Natural killer cell (primary cell): ENCODE measurements around the gene PIGV. TPM values are rescaled to one million over a fixed set of nuclear protein-coding genes. Genes with fewer than 3 reads are reported as not detected.

Experiments
- ATAC-seq, 3 donors: fragments of 150-1000 bp in 2 of 3; fragments of 200-7000 bp in 1 of 3; cut with Tn5 transposase; 1 replicate in 1 of 3; 2 replicates in 2 of 3; pipeline ENCODE4 v1.10.0; 2021; ENCODE audit warnings: mild to moderate bottlenecking in 2 of 3, moderate library complexity in 2 of 3
- DNase-seq, 2 donors: peaks; one replicate each; pipeline versions ENCODE4 v3.0.0 to v3.0.0-alpha.2; 2013 to 2021; ENCODE audit warnings: mixed read lengths in 1 of 2
- H3K27ac ChIP-seq: one replicate; pipeline ENCODE4 v1.5.1; 2013; ENCODE audit warnings: mild to moderate bottlenecking, low read length
- H3K27me3 ChIP-seq: one replicate; pipeline ENCODE4 v1.6.1; 2013; ENCODE audit warnings: low read length; ENCODE audit not compliant: control insufficient read depth, insufficient read depth
- H3K36me3 ChIP-seq: one replicate; pipeline ENCODE4 v1.6.1; 2013; ENCODE audit warnings: low read length; ENCODE audit not compliant: control insufficient read depth, insufficient read depth
- H3K4me1 ChIP-seq: one replicate; pipeline ENCODE4 v1.6.1; 2013; ENCODE audit warnings: low read length; ENCODE audit not compliant: control insufficient read depth, insufficient read depth
- H3K4me3 ChIP-seq: one replicate; pipeline ENCODE4 v1.5.1; 2013; ENCODE audit warnings: low read length
- H3K9me3 ChIP-seq: one replicate; pipeline ENCODE4 v1.6.1; 2013; ENCODE audit warnings: low read length; ENCODE audit not compliant: control insufficient read depth, insufficient read depth
- H3K27ac Mint-ChIP-seq, 2 donors: one replicate each; pipeline ENCODE4 v1.8.0; 2022; ENCODE audit warnings: mild to moderate bottlenecking in 2 of 2, mixed read lengths in 2 of 2, moderate library complexity in 1 of 2
- H3K27me3 Mint-ChIP-seq, 2 donors: one replicate each; pipeline ENCODE4 v1.8.0; 2022; ENCODE audit warnings: low read depth in 2 of 2, mixed read lengths in 2 of 2
- H3K36me3 Mint-ChIP-seq: one replicate; pipeline ENCODE4 v1.8.0; 2022; ENCODE audit warnings: mixed read lengths
- H3K4me1 Mint-ChIP-seq, 2 donors: one replicate each; pipeline ENCODE4 v1.8.0; 2022; ENCODE audit warnings: mixed read lengths in 2 of 2
- H3K4me3 Mint-ChIP-seq: one replicate; pipeline ENCODE4 v1.8.0; 2022; ENCODE audit warnings: mild to moderate bottlenecking, moderate library complexity, mixed read lengths
- H3K9me3 Mint-ChIP-seq, 2 donors: one replicate each; pipeline ENCODE4 v1.8.0; 2022; ENCODE audit warnings: mixed read lengths in 2 of 2
- WGBS: methylation state at CpG from one replicate; pipeline ENCODE4 v1.1.7; 2013; ENCODE audit warnings: missing lambda C conversion rate; ENCODE audit not compliant: insufficient coverage; 5-methylcytosine and 5-hydroxymethylcytosine counted together
- intact Hi-C: fragments of 100-400 bp; cut with micrococcal nuclease; formaldehyde crosslinking; loops from one replicate; pipeline ENCODE4 v1.14.2; 2022
- total RNA-seq, 4 donors: library from RNA; stranded (reverse); fragments of 120-200 nt in 1 of 4; gene quantifications; one replicate each; pipeline versions ENCODE4 v1.2.3 to v1.2.4, GENCODE V29; 2013 to 2022
- TF ChIP-seq, protein P1 (sequence below): fragments of 200-600 bp; IDR thresholded peaks from one replicate; pipeline ENCODE4 v1.8.0; 2022; ENCODE audit warnings: antibody characterized with exemption

PIGV gene
- total RNA-seq, 3 donors from 2014 or later (not counting 1 experiment from before 2014, with no cell fraction given): 23.1 to 35.2 (median 30.3) TPM

- H3K4me3 Mint-ChIP-seq: no peak overlapping the region
Observed at GRCh38 chr1:26750428-26750827, 37.3 kb upstream of the PIGV start.

GRCh38 chr1:26752519-26752918 lies 35.2 kb upstream of the PIGV start:
- Histone ChIP-seq H3K9me3 (no peaks in the 10 kb centered on the region), H3K4me3 (no peak overlapping the region), H3K36me3 (peaks cover 42% of the 10 kb centered on the region), H3K27me3 (no peaks in the 10 kb centered on the region), H3K27ac (no peak overlapping the region), H3K4me1 (peaks cover 38% of the 10 kb centered on the region)
- no peak overlapping the region for H3K4me3 Mint-ChIP-seq
- H3K27ac Mint-ChIP-seq: peak overlapping the region; percentile 57 to 74
- H3K36me3 Mint-ChIP-seq: no peaks in the 10 kb centered on the region
- no peaks in the 10 kb centered on the region for H3K27me3 Mint-ChIP-seq
- DNase-seq: no peak
- intact Hi-C loops: no loop called here
- TF ChIP-seq, protein P1, sequence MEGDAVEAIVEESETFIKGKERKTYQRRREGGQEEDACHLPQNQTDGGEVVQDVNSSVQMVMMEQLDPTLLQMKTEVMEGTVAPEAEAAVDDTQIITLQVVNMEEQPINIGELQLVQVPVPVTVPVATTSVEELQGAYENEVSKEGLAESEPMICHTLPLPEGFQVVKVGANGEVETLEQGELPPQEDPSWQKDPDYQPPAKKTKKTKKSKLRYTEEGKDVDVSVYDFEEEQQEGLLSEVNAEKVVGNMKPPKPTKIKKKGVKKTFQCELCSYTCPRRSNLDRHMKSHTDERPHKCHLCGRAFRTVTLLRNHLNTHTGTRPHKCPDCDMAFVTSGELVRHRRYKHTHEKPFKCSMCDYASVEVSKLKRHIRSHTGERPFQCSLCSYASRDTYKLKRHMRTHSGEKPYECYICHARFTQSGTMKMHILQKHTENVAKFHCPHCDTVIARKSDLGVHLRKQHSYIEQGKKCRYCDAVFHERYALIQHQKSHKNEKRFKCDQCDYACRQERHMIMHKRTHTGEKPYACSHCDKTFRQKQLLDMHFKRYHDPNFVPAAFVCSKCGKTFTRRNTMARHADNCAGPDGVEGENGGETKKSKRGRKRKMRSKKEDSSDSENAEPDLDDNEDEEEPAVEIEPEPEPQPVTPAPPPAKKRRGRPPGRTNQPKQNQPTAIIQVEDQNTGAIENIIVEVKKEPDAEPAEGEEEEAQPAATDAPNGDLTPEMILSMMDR: no peak
- 100% methylated on average over 2 of the region's 4 CpGs for WGBS
- ATAC-seq: no peak
- no peaks in the 10 kb centered on the region for H3K9me3 Mint-ChIP-seq
- H3K4me1 Mint-ChIP-seq: peaks cover 52 to 68% of the 10 kb centered on the region in 2 donors

More at GRCh38 chr1:26750428-26750827, 37.3 kb upstream of the PIGV start:
- TF ChIP-seq, protein P1: no peak
- WGBS: 100% methylated on average over 1 of the region's 1 CpG
- ATAC-seq (no peak), DNase-seq (no peak)
- no peaks in the 10 kb centered on the region for H3K27me3 Mint-ChIP-seq
- no peaks in the 10 kb centered on the region for H3K36me3 Mint-ChIP-seq
- H3K27ac Mint-ChIP-seq: peak overlapping the region; percentile 74 to 83
- no peak overlapping the region for H3K27ac ChIP-seq
- no peaks in the 10 kb centered on the region for H3K27me3 ChIP-seq
- no peaks in the 10 kb centered on the region for H3K9me3 Mint-ChIP-seq
- H3K4me1 ChIP-seq: peaks cover 36% of the 10 kb centered on the region
- H3K4me3 ChIP-seq: no peak overlapping the region
- H3K4me1 Mint-ChIP-seq: peaks cover 63 to 78% of the 10 kb centered on the region in 2 donors
- H3K9me3 ChIP-seq: no peaks in the 10 kb centered on the region
- peaks cover 55% of the 10 kb centered on the region for H3K36me3 ChIP-seq
- intact Hi-C loops: no loop called here

DNA sequence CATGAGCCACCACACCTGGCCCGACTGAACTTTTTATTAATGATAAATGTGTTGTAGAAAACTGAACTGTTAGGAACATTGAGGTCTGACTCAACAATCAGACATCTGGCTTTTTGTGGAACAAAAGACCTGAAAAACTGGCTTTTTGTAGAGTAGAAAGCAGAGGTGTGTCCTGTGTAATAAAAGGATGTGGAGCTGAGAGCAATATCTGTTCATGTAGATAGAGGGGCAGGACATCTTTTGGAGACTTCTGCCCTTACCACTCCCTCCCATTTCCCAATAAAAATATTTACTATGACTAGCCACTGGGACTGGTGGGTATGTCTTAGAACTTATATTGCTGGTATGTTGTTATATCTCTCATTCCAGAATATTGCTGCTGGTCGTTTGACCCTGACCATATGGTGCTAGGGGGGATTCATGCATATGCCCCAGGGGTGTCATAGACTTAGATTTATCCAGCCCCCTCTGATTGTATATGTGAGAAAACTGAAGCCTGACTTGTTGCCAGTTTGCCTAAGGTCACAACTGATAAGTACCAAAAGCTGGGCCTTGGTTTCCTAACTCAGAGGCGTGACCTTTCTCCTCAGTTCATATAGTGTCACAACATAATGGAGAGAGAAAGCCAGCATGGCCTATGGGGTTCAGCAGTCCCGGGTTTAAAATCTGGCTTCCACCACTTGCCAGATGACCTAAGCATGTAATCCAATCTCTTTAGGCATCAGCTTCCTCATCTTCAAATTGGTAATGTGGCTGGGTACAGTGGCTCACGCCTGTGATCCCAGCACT lies 33.5 kb upstream of the PIGV start:
- H3K4me3 Mint-ChIP-seq: no peak overlapping the region
- no peaks in the 10 kb centered on the region for H3K36me3 Mint-ChIP-seq
- peaks cover 59 to 74% of the 10 kb centered on the region in 2 donors for H3K4me1 Mint-ChIP-seq
- no peak for ATAC-seq
- no peaks in the 10 kb centered on the region for H3K27me3 Mint-ChIP-seq
- no peak overlapping the region for H3K27ac ChIP-seq
- H3K27ac Mint-ChIP-seq: peak overlapping the region; percentile 57 to 74
- no peaks in the 10 kb centered on the region for H3K9me3 ChIP-seq
- no peak overlapping the region for H3K4me3 ChIP-seq
- H3K9me3 Mint-ChIP-seq: no peaks in the 10 kb centered on the region
- intact Hi-C loops: no loop called here
- no peaks in the 10 kb centered on the region for H3K27me3 ChIP-seq
- WGBS: 95% methylated on average over 5 of the region's 5 CpGs
- DNase-seq: no peak
- TF ChIP-seq, protein P1: no peak
- peaks cover 47% of the 10 kb centered on the region for H3K36me3 ChIP-seq
- peaks cover 39% of the 10 kb centered on the region for H3K4me1 ChIP-seq
